Measurements from ENCODE around the gene ENDOD1.

The ENDOD1 gene

DNA sequence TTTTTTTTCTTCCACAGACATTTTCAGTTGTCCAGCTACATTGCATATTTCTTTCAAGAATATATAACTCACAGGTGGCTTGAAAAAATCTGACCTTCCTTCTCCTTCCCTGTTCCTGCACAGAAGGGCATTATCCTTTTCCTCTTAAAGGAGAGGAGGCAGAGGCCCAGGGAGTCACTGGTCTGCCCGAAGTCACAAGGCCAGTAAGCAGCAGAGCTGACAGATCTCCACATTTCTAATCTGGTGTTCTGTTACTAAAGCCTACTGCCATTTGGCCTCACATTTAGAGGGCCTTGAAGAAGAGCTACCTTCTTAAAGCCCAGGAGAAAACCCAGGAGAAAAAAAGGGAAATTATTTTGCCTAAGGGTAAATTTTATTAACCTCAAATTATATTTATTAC, 12.3 kb downstream of the ENDOD1 start:
- Histone ChIP-seq H3K4me3 (ENCODE audit: control insufficient read depth in 1 of 7, extremely low read depth in 1 of 7, insufficient read depth in 4 of 7, low read depth in 2 of 7, low read length in 6 of 7) (no peak overlapping the region), H3K4me1 (ENCODE audit: control extremely low read depth in 1 of 4, control insufficient read depth in 4 of 4, insufficient read depth in 4 of 4, low read length in 3 of 4) (peaks cover 0 to 2% (median 0%) of the 10 kb centered on the region in 4 experiments), H3K9me3 (ENCODE audit: control extremely low read depth in 1 of 5, control insufficient read depth in 4 of 5, insufficient read depth in 2 of 5, low read depth in 1 of 5, low read length in 4 of 5) (no peaks in the 10 kb centered on the region), H3K27me3 (replicated peaks in 2 of 5; ENCODE audit: control insufficient read depth in 4 of 5, insufficient read depth in 5 of 5, low read length in 4 of 5) (no peaks in the 10 kb centered on the region), H3K27ac (ENCODE audit: insufficient read depth in 1 of 2, low read depth in 1 of 2, low read length in 2 of 2, poor library complexity in 1 of 2, severe bottlenecking in 2 of 2) (no peak overlapping the region), H3K36me3 (ENCODE audit: control insufficient read depth in 4 of 4, insufficient read depth in 4 of 4, low read length in 3 of 4) (peaks cover 0 to 2% (median 0%) of the 10 kb centered on the region in 4 experiments)
- WGBS (ENCODE audit: insufficient coverage) = no CpG with 5 or more reads among the region's 1 CpG
- ChIA-PET CTCF (interaction anchor here (0.9 to 8.9 kb wide), 4 partner anchors 9 to 479 kb away, joined by 3 to 64 read pairs (median 4); partner anchors contain the start of gene ENDOD1), POLR2A (no interaction called here)
- DNase-seq = no peak

DNA sequence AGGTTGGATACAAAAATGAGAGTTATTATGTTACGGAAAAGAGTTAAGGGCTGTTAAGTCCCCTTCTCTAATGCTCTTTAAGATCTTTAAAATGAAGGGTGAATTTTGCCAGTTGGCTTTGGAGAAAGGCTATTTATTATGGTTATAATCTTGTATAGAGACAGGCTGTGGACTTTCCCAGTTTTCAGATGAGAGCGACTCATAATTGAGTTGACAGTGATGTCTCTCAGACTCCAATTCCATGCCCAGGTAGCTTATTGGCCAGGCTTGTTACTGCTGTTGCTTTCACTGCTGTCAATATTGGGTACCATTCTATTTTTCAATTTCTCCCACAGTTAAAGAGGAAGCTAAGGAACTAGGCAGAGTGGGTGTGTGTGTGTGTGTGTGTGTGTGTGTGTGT, 13.1 kb downstream of the ENDOD1 start:
- no peak overlapping the region for H3K27ac ChIP-seq (ENCODE audit: insufficient read depth in 1 of 2, low read depth in 1 of 2, low read length in 2 of 2, poor library complexity in 1 of 2, severe bottlenecking in 2 of 2)
- ChIA-PET POLR2A (interaction anchor here (0.7 kb wide), 1 partner anchor 9 kb away, joined by 3 read pairs; no protein-coding TSS in a partner anchor), CTCF (interaction anchor here (0.9 to 8.9 kb wide), 6 partner anchors 10 to 480 kb away, joined by 3 to 64 read pairs (median 3); partner anchors contain the start of gene ENDOD1)
- H3K4me1 ChIP-seq (ENCODE audit: control extremely low read depth in 1 of 4, control insufficient read depth in 4 of 4, insufficient read depth in 4 of 4, low read length in 3 of 4) = peaks cover 0 to 2% (median under 1%) of the 10 kb centered on the region in 4 experiments
- peak in 1 of 3 donors; percentile 21 for DNase-seq
- H3K4me3 ChIP-seq (ENCODE audit: control insufficient read depth in 1 of 7, extremely low read depth in 1 of 7, insufficient read depth in 4 of 7, low read depth in 2 of 7, low read length in 6 of 7) = no peak overlapping the region
- H3K27me3 ChIP-seq (replicated peaks in 2 of 5; ENCODE audit: control insufficient read depth in 4 of 5, insufficient read depth in 5 of 5, low read length in 4 of 5) = no peaks in the 10 kb centered on the region
- H3K36me3 ChIP-seq (ENCODE audit: control insufficient read depth in 4 of 4, insufficient read depth in 4 of 4, low read length in 3 of 4) = peaks cover 0 to 2% (median 0%) of the 10 kb centered on the region in 4 experiments
- 100% methylated on average over 1 of the region's 2 CpGs for WGBS (ENCODE audit: insufficient coverage)
- no peaks in the 10 kb centered on the region for H3K9me3 ChIP-seq (ENCODE audit: control extremely low read depth in 1 of 5, control insufficient read depth in 4 of 5, insufficient read depth in 2 of 5, low read depth in 1 of 5, low read length in 4 of 5)

DNA sequence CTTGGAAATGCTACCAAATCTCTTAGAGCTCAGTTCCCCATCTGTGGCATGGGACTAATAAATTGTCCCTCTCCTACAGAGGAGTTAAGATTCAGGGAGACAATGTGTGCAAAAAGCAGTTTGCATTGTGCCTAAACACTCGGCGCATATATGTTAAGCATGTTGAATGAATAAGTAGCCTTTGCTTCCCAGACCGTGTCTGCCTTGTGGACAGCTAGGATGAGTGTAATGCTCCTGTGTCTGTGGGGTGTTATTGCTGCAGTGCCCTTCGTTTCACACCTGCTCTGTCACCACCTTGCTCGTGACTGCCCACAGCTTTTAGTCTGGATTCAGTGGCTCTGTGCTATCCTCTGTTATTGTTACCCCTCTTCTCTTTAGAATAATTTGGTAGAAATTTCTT, 14.1 kb downstream of the ENDOD1 start:
- peaks cover 0 to 2% (median 0%) of the 10 kb centered on the region in 4 experiments for H3K36me3 ChIP-seq (ENCODE audit: control insufficient read depth in 4 of 4, insufficient read depth in 4 of 4, low read length in 3 of 4)
- CTCF ChIA-PET = interaction anchor here (0.9 to 8.9 kb wide), 5 partner anchors 9 to 37 kb away, joined by 3 to 64 read pairs (median 3); partner anchors contain the start of gene ENDOD1
- POLR2A ChIA-PET = interaction anchor here (0.7 kb wide), 1 partner anchor 8 kb away, joined by 3 read pairs; no protein-coding TSS in a partner anchor
- H3K27ac ChIP-seq (ENCODE audit: insufficient read depth in 1 of 2, low read depth in 1 of 2, low read length in 2 of 2, poor library complexity in 1 of 2, severe bottlenecking in 2 of 2) = no peak overlapping the region
- no peak overlapping the region for H3K4me3 ChIP-seq (ENCODE audit: control insufficient read depth in 1 of 7, extremely low read depth in 1 of 7, insufficient read depth in 4 of 7, low read depth in 2 of 7, low read length in 6 of 7)
- DNase-seq = no peak
- no peaks in the 10 kb centered on the region for H3K9me3 ChIP-seq (ENCODE audit: control extremely low read depth in 1 of 5, control insufficient read depth in 4 of 5, insufficient read depth in 2 of 5, low read depth in 1 of 5, low read length in 4 of 5)
- 91% methylated on average over 4 of the region's 5 CpGs for WGBS (ENCODE audit: insufficient coverage)
- H3K27me3 ChIP-seq (replicated peaks in 2 of 5; ENCODE audit: control insufficient read depth in 4 of 5, insufficient read depth in 5 of 5, low read length in 4 of 5) = no peaks in the 10 kb centered on the region
- peaks cover 5 to 11% (median 9%) of the 10 kb centered on the region in 4 experiments for H3K4me1 ChIP-seq (ENCODE audit: control extremely low read depth in 1 of 4, control insufficient read depth in 4 of 4, insufficient read depth in 4 of 4, low read length in 3 of 4)

DNA sequence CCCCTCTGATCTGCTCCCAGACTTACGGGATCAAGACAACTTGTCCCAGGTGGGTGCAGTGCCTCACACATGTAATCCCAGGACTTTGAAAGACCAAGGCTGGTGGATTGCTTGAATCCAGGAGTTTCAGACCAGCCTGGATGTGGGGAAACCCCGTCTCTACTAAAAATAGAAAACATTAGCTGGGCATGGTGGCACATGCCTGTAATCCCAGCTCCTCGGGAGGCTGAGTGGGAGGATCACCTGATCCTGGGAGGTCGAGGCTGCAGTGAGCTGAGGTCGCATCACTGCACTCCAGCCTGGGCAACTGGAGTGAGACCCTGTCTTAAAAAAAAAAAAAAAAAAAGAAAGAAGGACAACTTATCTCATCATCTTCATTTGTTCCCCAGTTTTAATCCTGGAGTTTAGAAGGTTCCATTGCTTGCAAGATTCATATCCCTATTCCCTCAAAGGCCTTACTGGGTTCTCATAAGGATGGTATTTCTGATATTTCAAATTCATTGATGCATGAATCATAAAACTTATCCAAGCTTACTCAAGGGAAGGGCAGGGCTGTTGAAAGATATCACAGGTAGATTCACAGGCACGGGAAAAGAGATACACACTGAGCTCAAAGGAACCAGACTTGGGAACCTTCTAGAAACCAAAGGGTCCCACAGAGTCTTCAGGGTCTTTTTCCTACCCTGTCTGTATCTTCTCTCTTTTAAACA, 14.6 kb downstream of the ENDOD1 start:
- WGBS (ENCODE audit: insufficient coverage) = 97% methylated on average over 4 of the region's 6 CpGs
- H3K9me3 ChIP-seq (ENCODE audit: control extremely low read depth in 1 of 5, control insufficient read depth in 4 of 5, insufficient read depth in 2 of 5, low read depth in 1 of 5, low read length in 4 of 5) = no peaks in the 10 kb centered on the region
- peaks cover 6 to 17% (median 12%) of the 10 kb centered on the region in 4 experiments for H3K4me1 ChIP-seq (ENCODE audit: control extremely low read depth in 1 of 4, control insufficient read depth in 4 of 4, insufficient read depth in 4 of 4, low read length in 3 of 4)
- no peak overlapping the region for H3K4me3 ChIP-seq (ENCODE audit: control insufficient read depth in 1 of 7, extremely low read depth in 1 of 7, insufficient read depth in 4 of 7, low read depth in 2 of 7, low read length in 6 of 7)
- no peaks in the 10 kb centered on the region for H3K27me3 ChIP-seq (replicated peaks in 2 of 5; ENCODE audit: control insufficient read depth in 4 of 5, insufficient read depth in 5 of 5, low read length in 4 of 5)
- no peak overlapping the region for H3K27ac ChIP-seq (ENCODE audit: insufficient read depth in 1 of 2, low read depth in 1 of 2, low read length in 2 of 2, poor library complexity in 1 of 2, severe bottlenecking in 2 of 2)
- ChIA-PET CTCF (interaction anchor here (1.3 to 8.9 kb wide), 2 partner anchors 8 to 12 kb away, joined by 3 to 64 read pairs; partner anchors contain the start of gene ENDOD1), POLR2A (no interaction called here)
- no peak for DNase-seq
- peaks cover 0 to 2% (median 0%) of the 10 kb centered on the region in 4 experiments for H3K36me3 ChIP-seq (ENCODE audit: control insufficient read depth in 4 of 4, insufficient read depth in 4 of 4, low read length in 3 of 4)

DNA sequence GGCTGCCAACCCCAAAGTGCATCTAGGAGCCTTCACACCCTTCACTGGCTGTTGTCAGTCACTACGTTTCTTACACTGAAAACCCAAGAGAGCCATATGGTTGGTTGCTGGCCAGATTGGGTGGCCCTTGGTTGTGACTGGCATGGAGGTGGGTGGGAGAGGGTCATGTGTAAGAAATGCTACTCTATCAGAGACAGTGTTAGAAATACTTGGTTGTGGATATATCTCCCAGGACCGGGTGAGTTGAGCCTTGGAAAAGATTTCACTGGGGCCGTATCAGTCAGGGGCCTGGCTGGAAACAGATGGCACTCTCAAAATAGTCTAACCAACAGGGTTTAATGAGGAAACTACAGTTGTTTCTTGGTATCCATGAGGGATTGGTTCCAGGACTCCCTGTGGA, 15.2 kb downstream of the ENDOD1 start:
- no peak for DNase-seq
- no peak overlapping the region for H3K27ac ChIP-seq (ENCODE audit: insufficient read depth in 1 of 2, low read depth in 1 of 2, low read length in 2 of 2, poor library complexity in 1 of 2, severe bottlenecking in 2 of 2)
- H3K27me3 ChIP-seq (replicated peaks in 2 of 5; ENCODE audit: control insufficient read depth in 4 of 5, insufficient read depth in 5 of 5, low read length in 4 of 5) = no peaks in the 10 kb centered on the region
- no peaks in the 10 kb centered on the region for H3K9me3 ChIP-seq (ENCODE audit: control extremely low read depth in 1 of 5, control insufficient read depth in 4 of 5, insufficient read depth in 2 of 5, low read depth in 1 of 5, low read length in 4 of 5)
- ChIA-PET CTCF (interaction anchor here (8.9 kb wide), 1 partner anchor 12 kb away, joined by 64 read pairs; the partner anchor contains the start of gene ENDOD1), POLR2A (no interaction called here)
- H3K4me3 ChIP-seq (ENCODE audit: control insufficient read depth in 1 of 7, extremely low read depth in 1 of 7, insufficient read depth in 4 of 7, low read depth in 2 of 7, low read length in 6 of 7) = no peak overlapping the region
- WGBS (ENCODE audit: insufficient coverage) = 100% methylated on average over 2 of the region's 3 CpGs
- peaks cover 0 to 2% (median 0%) of the 10 kb centered on the region in 4 experiments for H3K36me3 ChIP-seq (ENCODE audit: control insufficient read depth in 4 of 4, insufficient read depth in 4 of 4, low read length in 3 of 4)
- H3K4me1 ChIP-seq (ENCODE audit: control extremely low read depth in 1 of 4, control insufficient read depth in 4 of 4, insufficient read depth in 4 of 4, low read length in 3 of 4) = peaks cover 6 to 23% (median 14%) of the 10 kb centered on the region in 4 experiments

DNA sequence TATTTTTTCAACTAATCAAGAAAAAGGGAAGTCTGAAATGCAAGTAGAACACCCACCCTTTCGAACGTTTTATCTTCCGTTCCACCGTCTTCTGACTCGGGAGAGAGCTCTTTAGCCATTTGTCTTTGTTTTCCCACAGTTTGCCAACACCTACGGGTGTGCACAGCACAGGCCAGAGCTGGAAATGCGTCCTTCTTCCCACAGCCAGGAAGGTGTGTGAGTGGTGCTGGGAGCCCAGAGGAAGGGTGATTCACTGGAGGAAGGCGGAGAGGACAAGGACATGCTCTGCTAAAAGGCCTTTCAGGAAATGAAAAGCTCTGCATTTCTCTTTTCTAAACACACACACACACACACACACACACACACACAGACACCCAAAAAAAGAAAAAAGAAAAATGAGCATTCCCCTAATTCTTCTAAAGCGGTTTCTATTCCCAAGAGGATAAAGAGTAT, 18.5 kb downstream of the ENDOD1 start:
- Histone ChIP-seq H3K36me3 (ENCODE audit: control insufficient read depth in 4 of 4, insufficient read depth in 4 of 4, low read length in 3 of 4) (peaks cover 0 to 2% (median 0%) of the 10 kb centered on the region in 4 experiments), H3K27ac (ENCODE audit: insufficient read depth in 1 of 2, low read depth in 1 of 2, low read length in 2 of 2, poor library complexity in 1 of 2, severe bottlenecking in 2 of 2) (peak overlapping the region in 1 of 2 experiments; percentile 67), H3K9me3 (ENCODE audit: control extremely low read depth in 1 of 5, control insufficient read depth in 4 of 5, insufficient read depth in 2 of 5, low read depth in 1 of 5, low read length in 4 of 5) (no peaks in the 10 kb centered on the region), H3K4me3 (ENCODE audit: control insufficient read depth in 1 of 7, extremely low read depth in 1 of 7, insufficient read depth in 4 of 7, low read depth in 2 of 7, low read length in 6 of 7) (peak overlapping the region in 4 of 7 experiments; percentile 20 to 68 (median 40)), H3K4me1 (ENCODE audit: control extremely low read depth in 1 of 4, control insufficient read depth in 4 of 4, insufficient read depth in 4 of 4, low read length in 3 of 4) (peaks cover 6 to 21% (median 14%) of the 10 kb centered on the region in 4 experiments), H3K27me3 (replicated peaks in 2 of 5; ENCODE audit: control insufficient read depth in 4 of 5, insufficient read depth in 5 of 5, low read length in 4 of 5) (no peaks in the 10 kb centered on the region)
- DNase-seq = peak in 2 of 3 donors; percentile 41 to 46
- POLR2A ChIA-PET = interaction anchor here (0.6 to 1.2 kb wide), 2 partner anchors 37 to 39 kb away, joined by 3 read pairs; no protein-coding TSS in a partner anchor
- 38% methylated on average over 4 of the region's 9 CpGs for WGBS (ENCODE audit: insufficient coverage)
- CTCF ChIA-PET = interaction anchor here (0.9 to 8.9 kb wide), 8 partner anchors 16 to 43 kb away, joined by 3 to 64 read pairs (median 4); partner anchors contain the start of genes ENDOD1 and SRSF8
